Activated effector memory CD4-positive, alpha-beta T cell treated with anti-CD3 and anti-CD28 coated beads, Interleukin-2, amount 50 U/mL, for 16 hours (primary cell): ENCODE measurements around the gene STX2.
"Not testable (repeated sequence)": the region's sequence is repeated elsewhere in the genome, so short reads cannot be mapped to it uniquely, and the experiment has no call there.

Source experiments
- DNase-seq: peaks from one replicate; pipeline ENCODE4 v3.0.0-alpha.2; 2020

The STX2 gene

GRCh38 chr12:130868412-130868811 lies 29.4 kb upstream of the STX2 start:
- DNase-seq: no peak

DNA sequence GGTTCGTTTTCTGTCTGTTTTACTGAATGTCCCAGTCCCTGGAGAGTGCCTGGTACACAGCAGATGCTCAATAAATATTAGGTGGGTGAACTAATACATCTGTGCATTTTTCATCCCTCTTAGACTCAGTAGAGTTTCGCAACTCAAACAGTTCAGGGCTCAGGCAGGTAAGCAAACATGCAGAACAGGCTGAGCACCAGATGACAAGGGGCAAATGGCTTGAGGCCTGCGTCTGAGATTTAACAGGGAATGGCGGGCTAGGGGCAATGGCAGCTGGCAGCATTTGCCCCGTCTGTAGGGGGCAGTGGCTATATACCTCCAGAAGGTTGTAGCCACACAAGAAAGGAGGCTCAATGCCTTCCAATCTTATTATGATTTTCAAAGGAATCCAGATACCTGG lies 24.2 kb upstream of the STX2 start:
- no peak for DNase-seq

- DNase-seq: not testable (repeated sequence)
Observed at GRCh38 chr12:130862771-130863170, 23.7 kb upstream of the STX2 start.

GRCh38 chr12:130862161-130862560 lies 23.1 kb upstream of the STX2 start:
- no peak for DNase-seq

GRCh38 chr12:130860311-130860710 lies 21.3 kb upstream of the STX2 start:
- no peak for DNase-seq

GRCh38 chr12:130859161-130859560 lies 20.1 kb upstream of the STX2 start:
- DNase-seq: no peak

DNA sequence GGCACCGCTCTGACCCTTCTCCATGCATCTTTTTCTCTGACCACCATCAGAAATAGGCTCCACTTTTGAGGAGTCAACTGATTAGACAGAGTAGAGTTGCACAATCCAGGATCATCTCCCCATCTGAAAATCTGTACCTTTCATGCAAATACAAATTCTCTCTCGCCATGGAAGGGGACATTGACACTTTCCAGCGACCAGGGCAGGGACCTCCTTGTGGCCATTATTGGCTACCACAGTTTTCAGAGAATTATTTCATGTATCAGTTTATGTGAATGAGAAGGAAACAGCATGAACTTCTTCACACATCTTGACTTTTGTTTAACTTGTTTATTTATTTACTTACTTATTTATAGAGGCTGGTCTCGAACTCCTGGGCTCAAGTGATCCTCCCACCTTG lies 19.0 kb upstream of the STX2 start:
- DNase-seq: no peak

- no peak for DNase-seq
Observed at GRCh38 chr12:130856088-130856487, 17.0 kb upstream of the STX2 start.

DNA sequence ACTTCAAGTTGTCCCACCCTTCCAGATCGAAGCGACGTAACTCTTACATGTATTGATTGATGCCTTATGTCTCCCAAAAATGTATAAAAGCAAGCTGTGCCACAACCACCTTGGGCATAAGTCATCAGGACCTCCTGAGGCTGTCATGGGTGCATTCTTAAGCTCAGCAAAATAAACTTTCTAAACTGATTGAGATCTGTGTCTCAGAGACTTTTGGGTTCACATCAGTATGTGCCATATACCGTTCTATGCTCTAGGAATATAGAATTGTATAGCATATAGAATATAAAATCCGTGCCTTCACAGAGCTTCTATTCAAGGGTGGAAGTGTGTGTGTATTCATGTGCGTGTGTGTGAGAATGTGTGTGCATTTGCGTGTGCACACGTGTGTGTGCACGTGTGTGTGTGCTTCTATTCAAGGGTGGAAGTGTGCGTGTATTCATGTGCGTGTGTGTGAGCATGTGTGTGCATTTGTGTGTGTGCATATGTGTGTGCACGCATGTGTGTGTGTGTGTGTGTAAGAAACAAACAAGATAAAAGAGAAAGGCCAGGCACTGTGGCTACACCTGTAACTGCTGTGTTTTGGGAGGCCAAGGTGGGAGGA lies 11.5 kb upstream of the STX2 start:
- no peak for DNase-seq

GRCh38 chr12:130849561-130850417 lies 10.7 kb upstream of the STX2 start:
- no peak for DNase-seq

- not testable (repeated sequence) for DNase-seq
Observed at GRCh38 chr12:130848785-130849305, 9.8 kb upstream of the STX2 start.

- DNase-seq: not testable (repeated sequence)
Observed at GRCh38 chr12:130848105-130848504, 9.1 kb upstream of the STX2 start.

GRCh38 chr12:130847112-130847511 lies 8.1 kb upstream of the STX2 start:
- DNase-seq: no peak

DNA sequence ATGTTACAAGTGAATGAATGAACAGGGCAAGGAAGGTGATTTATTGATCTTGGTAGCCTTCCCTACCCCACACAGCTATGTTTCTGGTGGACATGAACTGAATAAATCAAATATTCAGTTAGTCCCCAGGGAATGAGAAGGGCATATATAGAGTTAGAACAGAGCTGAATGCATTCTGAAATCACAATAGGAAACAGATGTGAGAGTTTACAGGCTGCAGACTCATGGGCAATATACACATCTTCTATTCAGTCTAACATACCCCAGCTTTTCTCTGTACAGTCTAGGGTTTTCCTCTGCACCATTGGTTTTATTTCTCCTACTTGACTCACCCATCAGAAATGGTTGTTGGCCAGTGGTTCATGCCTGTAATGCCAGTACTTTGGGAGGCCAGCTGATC lies 7.3 kb upstream of the STX2 start:
- no peak for DNase-seq

GRCh38 chr12:130839770-130840404 lies 837 bp upstream of the STX2 start:
- no peak for DNase-seq

DNA sequence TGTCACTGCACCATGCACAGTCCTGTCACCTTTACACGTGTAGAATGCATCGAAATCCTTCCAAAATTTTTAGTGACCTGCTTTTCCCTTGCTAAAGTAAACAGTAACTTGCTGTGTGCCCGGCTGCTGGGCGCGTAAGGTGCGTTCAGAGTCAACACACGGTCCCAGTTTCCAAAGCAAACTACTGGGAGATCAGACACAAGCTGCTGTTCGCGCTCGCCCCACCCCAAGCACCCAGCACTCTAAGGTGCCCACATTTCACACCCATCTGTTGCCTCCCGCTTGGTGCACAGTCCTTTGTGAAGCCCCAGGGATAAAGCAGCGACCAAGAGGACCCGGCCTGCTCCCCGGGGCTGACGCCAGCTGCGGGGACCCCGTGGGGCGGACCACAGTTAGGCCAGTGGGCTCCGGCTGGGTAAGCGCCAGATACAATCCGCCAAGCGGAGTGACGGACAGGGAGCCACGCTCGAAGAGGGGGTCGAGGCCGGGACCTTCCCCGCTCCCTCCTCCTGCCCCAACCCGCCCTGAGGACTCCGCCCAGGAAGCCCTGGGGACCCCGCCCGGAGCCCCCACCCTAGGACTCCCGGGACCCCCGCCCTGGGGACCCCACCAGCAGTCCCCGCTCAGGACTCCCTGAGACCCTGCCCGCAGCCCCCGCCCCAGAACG lies 633 bp downstream of the STX2 start:
- DNase-seq: no peak

DNA sequence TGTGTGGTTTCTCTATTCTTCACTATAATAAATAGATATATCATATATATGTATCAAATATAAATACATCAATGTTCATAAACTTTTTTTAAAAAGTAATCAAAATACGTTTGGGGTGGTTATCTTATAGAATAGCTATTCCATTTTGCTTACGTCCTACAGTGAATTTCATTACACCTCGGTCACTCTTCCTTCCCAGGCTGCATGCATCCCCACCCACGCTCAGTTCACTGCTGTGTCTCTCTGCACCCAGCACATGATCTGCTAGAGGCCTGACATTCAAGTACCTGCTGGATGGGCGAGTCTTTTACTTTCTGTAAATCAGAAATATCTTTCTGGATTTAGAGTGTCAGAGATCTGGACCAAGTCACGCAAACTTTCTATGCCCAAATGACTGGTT lies 3.6 kb downstream of the STX2 start:
- DNase-seq: no peak

- DNase-seq: no peak
Observed at GRCh38 chr12:130835011-130835410, 4.0 kb downstream of the STX2 start.

DNA sequence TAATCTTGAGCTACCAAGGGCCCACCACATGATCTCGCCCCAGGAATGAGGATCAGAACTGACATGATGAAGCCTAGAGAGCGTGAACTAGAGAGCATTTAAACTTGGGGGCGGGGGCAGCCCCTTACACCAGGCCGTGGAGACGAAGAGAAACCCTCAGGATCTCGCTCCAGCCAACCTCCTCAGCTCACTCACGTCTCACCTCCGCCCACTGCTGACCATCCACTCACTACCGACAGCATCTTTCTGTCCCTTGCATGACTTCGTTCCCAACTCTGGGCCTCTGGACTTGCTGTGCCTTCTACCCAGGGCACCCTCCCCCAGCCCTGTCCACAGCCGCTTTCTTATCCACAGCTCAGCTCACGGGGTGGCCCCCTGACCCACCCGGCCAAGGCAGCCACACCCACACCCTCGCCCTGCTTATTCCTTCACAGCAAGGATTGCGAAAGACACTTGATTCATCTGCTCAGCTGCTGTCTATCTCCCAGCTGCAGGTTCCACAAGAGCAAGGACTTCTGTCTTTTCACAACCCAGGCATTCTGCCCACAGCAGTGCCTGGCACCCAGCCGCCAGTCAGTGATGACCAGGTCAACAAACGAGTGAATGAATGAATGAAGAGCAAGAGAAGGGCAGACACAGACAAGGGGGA lies 6.4 kb downstream of the STX2 start:
- DNase-seq: no peak

DNA sequence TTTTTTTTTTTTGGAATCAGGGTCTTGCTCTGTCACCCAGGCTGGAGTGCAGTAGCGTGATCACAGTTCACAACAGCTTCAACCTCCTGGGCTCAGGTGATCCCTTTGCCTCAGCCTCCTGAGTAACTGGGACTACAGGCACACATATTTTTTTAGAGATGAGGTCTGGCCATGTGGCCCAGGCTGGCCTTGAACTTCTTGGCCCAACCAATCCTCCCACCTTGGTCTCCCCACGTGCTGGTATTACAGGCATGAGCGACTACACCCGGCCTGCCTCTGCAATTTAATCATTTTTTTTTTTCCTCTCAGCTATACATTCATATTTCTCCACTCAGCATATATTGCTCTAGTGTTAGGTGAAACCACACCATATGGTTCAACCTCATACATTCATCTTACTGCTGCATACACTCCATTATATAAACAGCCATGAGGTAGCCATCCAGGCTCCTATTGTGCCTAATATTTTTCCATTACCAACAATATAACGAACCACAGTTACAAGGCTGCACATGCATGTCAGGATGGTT lies 7.1 kb downstream of the STX2 start:
- DNase-seq: no peak

DNA sequence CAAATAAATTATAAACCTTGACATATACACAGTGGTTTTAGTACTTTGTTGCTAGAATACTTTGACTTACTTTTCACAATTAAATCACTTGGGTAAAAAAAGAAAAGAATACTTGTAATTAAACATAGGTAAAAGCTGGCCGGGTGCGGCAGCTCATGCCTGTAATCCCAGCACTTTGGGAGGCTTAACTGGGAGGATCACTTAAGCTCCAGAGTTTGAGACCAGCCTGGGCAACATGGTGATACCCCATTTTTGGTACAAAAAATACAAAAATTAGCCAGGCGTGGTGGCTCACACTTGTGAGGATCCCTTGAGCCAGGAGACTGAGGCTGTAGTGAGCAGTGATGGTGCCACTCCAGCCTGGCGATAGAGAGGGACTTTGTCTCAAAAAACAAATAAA lies 7.8 kb downstream of the STX2 start:
- no peak for DNase-seq

GRCh38 chr12:130830246-130830551 lies 8.9 kb downstream of the STX2 start:
- DNase-seq: no peak
